Posterior cingulate gyrus (tissue), 11 donors: ENCODE results near the gene FAM53B.
A peak's percentile ranks its signal among the peaks of the same experiment; 100 is the strongest.
"Not testable (repeated sequence)": the region's sequence is repeated elsewhere in the genome, so short reads cannot be mapped to it uniquely, and the experiment has no call there.

ENCODE experiments used
- DNase-seq, 10 donors: peaks; one replicate each; pipeline versions ENCODE4 v3.0.0 to v3.0.0-alpha.2; 2020 to 2021; ENCODE audit warnings: mixed read lengths in 3 of 10
- intact Hi-C: fragments of 100-400 bp; cut with DNase I; formaldehyde crosslinking; loops from one replicate; pipeline ENCODE4 v1.15.1; 2023

Gene FAM53B

GRCh38 chr10:124598773-124599587 lies 145.2 kb downstream of the FAM53B start:
- DNase-seq, result peak in 4 of 10 donors; percentile 22 to 52 (median 40)
- intact Hi-C loops, result no loop called here

GRCh38 chr10:124598196-124598595 lies 146.0 kb downstream of the FAM53B start:
- DNase-seq, result peak in 4 of 10 donors; percentile 14 to 72 (median 46)
- intact Hi-C loops, result no loop called here

- intact Hi-C loops, result no loop called here
These were observed 146.4 kb downstream of the FAM53B start for GRCh38 chr10:124597846-124598165.

GRCh38 chr10:124596962-124597845 lies 147.0 kb downstream of the FAM53B start:
- DNase-seq, result peak in 4 of 10 donors; percentile 4 to 67 (median 53)
- intact Hi-C loops, result no loop called here

More at GRCh38 chr10:124597846-124598165, 146.4 kb downstream of the FAM53B start:
- peak in 4 of 10 donors; percentile 24 to 77 (median 70) for DNase-seq

GRCh38 chr10:124596116-124596785 lies 147.9 kb downstream of the FAM53B start:
- intact Hi-C loops, result no loop called here
- DNase-seq, result peak in 4 of 10 donors; percentile 19 to 78 (median 69)

- DNase-seq, result peak in 4 of 10 donors; percentile 3 to 81 (median 44)
- intact Hi-C loops, result no loop called here
These were observed 148.9 kb downstream of the FAM53B start for GRCh38 chr10:124595143-124595883.

GRCh38 chr10:124594240-124594639 lies 149.9 kb downstream of the FAM53B start:
- intact Hi-C loops, result no loop called here
- DNase-seq, result peak in 1 of 10 donors; percentile 2

GRCh38 chr10:124593431-124593985 lies 150.7 kb downstream of the FAM53B start:
- intact Hi-C loops, result no loop called here
- peak in 4 of 10 donors; percentile 5 to 63 (median 56) for DNase-seq

GRCh38 chr10:124592736-124593430 lies 151.3 kb downstream of the FAM53B start:
- peak in 3 of 10 donors; percentile 47 to 79 (median 77) for DNase-seq

GRCh38 chr10:124592101-124592500 lies 152.1 kb downstream of the FAM53B start:
- peak in 1 of 10 donors; percentile 67 for DNase-seq
- intact Hi-C loops, result no loop called here

More at GRCh38 chr10:124592736-124593430, 151.3 kb downstream of the FAM53B start:
- intact Hi-C loops, result no loop called here

- intact Hi-C loops, result no loop called here
- peak in 2 of 10 donors; percentile 25 to 56 for DNase-seq
These were observed 153.1 kb downstream of the FAM53B start for GRCh38 chr10:124591123-124591495.

GRCh38 chr10:124590216-124591122 lies 153.7 kb downstream of the FAM53B start:
- intact Hi-C loops, result no loop called here
- DNase-seq, result peak in 4 of 10 donors; percentile 46 to 84 (median 72)

- intact Hi-C loops, result no loop called here
- DNase-seq, result peak in 8 of 10 donors; percentile 62 to 95 (median 78)
These were observed 154.6 kb downstream of the FAM53B start for GRCh38 chr10:124589491-124590041.

GRCh38 chr10:124588736-124589490 lies 155.3 kb downstream of the FAM53B start:
- peak in 7 of 10 donors; percentile 42 to 90 (median 68) for DNase-seq
- intact Hi-C loops, result no loop called here

GRCh38 chr10:124588341-124588735 lies 155.8 kb downstream of the FAM53B start:
- peak in 2 of 10 donors; percentile 54 to 75 for DNase-seq
- intact Hi-C loops, result not testable (repeated sequence)

- peak in 4 of 10 donors; percentile 6 to 83 (median 62) for DNase-seq
- intact Hi-C loops, result no loop called here
These were observed 156.4 kb downstream of the FAM53B start for GRCh38 chr10:124587811-124588211.

GRCh38 chr10:124586142-124586541 lies 158.0 kb downstream of the FAM53B start:
- intact Hi-C loops, result no loop called here
- peak in 1 of 10 donors; percentile 17 for DNase-seq
